ENCODE results near the gene RSPO3. TPM values are rescaled to one million over a fixed set of nuclear protein-coding genes. Genes with fewer than 3 reads are reported as not detected.

RSPO3 gene
- total RNA-seq, 4 donors from 2014 or later, result 1.8 to 13.9 (median 3.4) TPM

DNA sequence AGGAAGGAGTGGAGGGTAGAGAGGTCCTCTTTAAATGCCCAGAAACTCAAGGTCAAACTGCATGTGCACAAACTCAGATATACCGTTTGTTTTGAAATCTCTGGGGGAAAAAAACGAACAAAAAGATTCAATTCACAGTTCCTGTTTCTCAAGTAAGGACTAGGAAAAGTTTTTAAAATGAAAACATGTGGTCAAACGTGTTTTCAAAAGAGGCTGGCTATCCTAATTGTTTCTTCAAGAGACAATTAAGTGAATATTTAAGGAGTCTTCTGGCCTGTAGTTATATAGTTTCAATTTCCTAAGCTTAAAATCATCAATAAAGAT lies 3.1 kb downstream of the RSPO3 start:
- no peak for DNase-seq
- Histone ChIP-seq H3K27me3 (peaks cover 5% of the 10 kb centered on the region), H3K4me1 (peaks cover 16 to 23% of the 10 kb centered on the region in 2 donors), H3K27ac (no peak overlapping the region), H3K9me3 (no peaks in the 10 kb centered on the region), H3K36me3 (no peaks in the 10 kb centered on the region), H3K4me3 (replicated peaks in 1 of 3) (no peak overlapping the region)
- no peak for TF ChIP-seq CTCF (IDR thresholded peaks at IDR 0.05)
- no peak for TF ChIP-seq POLR2A (IDR thresholded peaks at IDR 0.05)
- intact Hi-C loops (cut with DNase I), result no loop called here
- WGBS, 2 donors, result 17 to 23% methylated on average over 3 of the region's 3 CpGs

- H3K4me3 ChIP-seq (replicated peaks in 1 of 3), result no peak overlapping the region
- no peak for TF ChIP-seq CTCF (IDR thresholded peaks at IDR 0.05)
- no peak for TF ChIP-seq POLR2A (IDR thresholded peaks at IDR 0.05)
- no peak for DNase-seq
- no peak overlapping the region for H3K27ac ChIP-seq
- intact Hi-C loops (cut with DNase I), result no loop called here
- H3K27me3 ChIP-seq, result peaks cover 5% of the 10 kb centered on the region
- peaks cover 16 to 22% of the 10 kb centered on the region in 2 donors for H3K4me1 ChIP-seq
- H3K9me3 ChIP-seq, result no peaks in the 10 kb centered on the region
- H3K36me3 ChIP-seq, result no peaks in the 10 kb centered on the region
Observed at GRCh38 chr6:127124172-127124571, 5.7 kb downstream of the RSPO3 start.

GRCh38 chr6:127124680-127125079 lies 6.2 kb downstream of the RSPO3 start:
- H3K9me3 ChIP-seq, result no peaks in the 10 kb centered on the region
- H3K4me3 ChIP-seq (replicated peaks in 1 of 3), result no peak overlapping the region
- no peak for TF ChIP-seq CTCF (IDR thresholded peaks at IDR 0.05)
- H3K27me3 ChIP-seq, result peaks cover 5% of the 10 kb centered on the region
- H3K36me3 ChIP-seq, result no peaks in the 10 kb centered on the region
- DNase-seq, result no peak
- H3K27ac ChIP-seq, result no peak overlapping the region
- intact Hi-C loops (cut with DNase I), result no loop called here
- H3K4me1 ChIP-seq, result peaks cover 13 to 17% of the 10 kb centered on the region in 2 donors

DNA sequence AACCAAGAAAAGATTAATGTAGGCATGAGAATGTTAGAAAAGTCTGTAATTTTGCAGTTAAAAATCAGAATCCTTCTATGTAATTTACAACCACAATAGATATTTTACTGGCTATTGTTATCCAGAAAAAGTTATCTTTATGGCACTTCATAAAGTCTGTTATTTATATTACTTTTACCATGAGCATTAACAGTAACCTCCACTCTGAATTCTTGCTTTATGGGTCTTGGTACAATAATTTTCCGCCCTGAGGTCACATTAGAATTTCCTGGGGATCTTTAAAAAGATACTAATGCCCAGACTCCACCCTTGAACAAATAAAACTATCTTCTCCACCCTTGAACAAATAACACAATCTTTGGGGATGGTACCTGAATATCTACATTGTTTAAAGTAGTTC lies 9.6 kb downstream of the RSPO3 start:
- intact Hi-C loops (cut with DNase I), result no loop called here
- no peak for DNase-seq
- no peaks in the 10 kb centered on the region for H3K9me3 ChIP-seq
- H3K36me3 ChIP-seq, result no peaks in the 10 kb centered on the region
- no peaks in the 10 kb centered on the region for H3K27me3 ChIP-seq
- 85 to 93% methylated on average over 1 of the region's 1 CpG for WGBS, 2 donors
- no peak overlapping the region for H3K4me3 ChIP-seq (replicated peaks in 1 of 3)
- H3K4me1 ChIP-seq, result no peaks in the 10 kb centered on the region
- TF ChIP-seq POLR2A (IDR thresholded peaks at IDR 0.05) (no peak), CTCF (IDR thresholded peaks at IDR 0.05) (no peak)
- no peak overlapping the region for H3K27ac ChIP-seq

DNA sequence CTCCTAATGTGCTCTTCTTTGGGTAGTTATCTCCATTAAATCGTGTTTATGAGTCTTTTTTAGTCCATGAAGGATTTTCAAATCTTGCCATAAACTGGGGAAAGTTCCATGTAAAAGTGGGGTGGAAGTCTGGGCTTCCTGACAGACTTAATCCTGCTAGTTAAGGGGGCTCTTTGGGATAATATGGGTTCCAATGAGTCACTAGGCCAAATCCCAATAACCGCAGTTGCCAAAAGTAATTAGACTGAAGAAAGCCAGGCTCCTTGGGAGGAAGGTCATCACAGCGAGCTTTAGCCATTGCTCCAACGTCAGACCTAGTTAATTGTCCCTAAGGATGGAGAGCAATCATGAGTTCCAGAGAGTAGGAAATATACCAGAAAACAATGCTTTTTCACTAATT lies 10.8 kb downstream of the RSPO3 start:
- H3K4me1 ChIP-seq, result no peaks in the 10 kb centered on the region
- H3K4me3 ChIP-seq (replicated peaks in 1 of 3), result no peak overlapping the region
- 73% methylated on average over 4 of the region's 4 CpGs for WGBS, 2 donors
- no peaks in the 10 kb centered on the region for H3K9me3 ChIP-seq
- H3K27ac ChIP-seq, result no peak overlapping the region
- H3K36me3 ChIP-seq, result no peaks in the 10 kb centered on the region
- no peak for TF ChIP-seq POLR2A (IDR thresholded peaks at IDR 0.05)
- no peak for TF ChIP-seq CTCF (IDR thresholded peaks at IDR 0.05)
- H3K27me3 ChIP-seq, result no peaks in the 10 kb centered on the region
- intact Hi-C loops (cut with DNase I), result no loop called here
- no peak for DNase-seq

Measured in thyroid gland (tissue), 4 donors.